GM18505 (cell line): ENCODE data around the gene SPRY4.
"Not testable (repeated sequence)": the region's sequence is repeated elsewhere in the genome, so short reads cannot be mapped to it uniquely, and the experiment has no call there.

Experiments used
- ATAC-seq: cut with Tn5 transposase; IDR thresholded peaks from one replicate; pipeline ENCODE4 v1.9.1; 2021; ENCODE audit not compliant: unreplicated experiment
- POLR2A ChIP-seq: IDR thresholded peaks from 4 replicates; pipeline ENCODE4 v1.6.1; 2011; ENCODE audit warnings: borderline replicate concordance; ENCODE audit not compliant: insufficient read depth, insufficient read length; ENCODE audit errors: extremely low read depth

Gene SPRY4

GRCh38 chr5:142289708-142290576 lies 34.9 kb downstream of the SPRY4 start:
- ATAC-seq: no peak

GRCh38 chr5:142287973-142288313 lies 36.9 kb downstream of the SPRY4 start:
- no peak for ATAC-seq

More at GRCh38 chr5:142289708-142290576, 34.9 kb downstream of the SPRY4 start:
- TF ChIP-seq POLR2A: no peak

GRCh38 chr5:142287096-142287972 lies 37.5 kb downstream of the SPRY4 start:
- ATAC-seq: no peak
- TF ChIP-seq POLR2A: no peak

More at GRCh38 chr5:142287973-142288313, 36.9 kb downstream of the SPRY4 start:
- TF ChIP-seq POLR2A: no peak

- ATAC-seq: no peak
- TF ChIP-seq POLR2A: no peak
Measured at GRCh38 chr5:142286111-142286510, 38.7 kb downstream of the SPRY4 start.

GRCh38 chr5:142283304-142283703 lies 41.5 kb downstream of the SPRY4 start:
- no peak for TF ChIP-seq POLR2A
- no peak for ATAC-seq

GRCh38 chr5:142281966-142282365 lies 42.9 kb downstream of the SPRY4 start:
- no peak for TF ChIP-seq POLR2A
- ATAC-seq: no peak

- ATAC-seq: no peak
- TF ChIP-seq POLR2A: no peak
Measured at GRCh38 chr5:142281008-142281367, 43.8 kb downstream of the SPRY4 start.

- ATAC-seq: no peak
- no peak for TF ChIP-seq POLR2A
Measured at GRCh38 chr5:142280066-142281007, 44.5 kb downstream of the SPRY4 start.

- no peak for ATAC-seq
- no peak for TF ChIP-seq POLR2A
Measured at GRCh38 chr5:142278627-142279026, 46.2 kb downstream of the SPRY4 start.

- TF ChIP-seq POLR2A: no peak
- no peak for ATAC-seq
Measured at GRCh38 chr5:142277796-142278195, 47.0 kb downstream of the SPRY4 start.

GRCh38 chr5:142276517-142276916 lies 48.3 kb downstream of the SPRY4 start:
- ATAC-seq: no peak
- no peak for TF ChIP-seq POLR2A

GRCh38 chr5:142275496-142275895 lies 49.3 kb downstream of the SPRY4 start:
- ATAC-seq: no peak
- TF ChIP-seq POLR2A: no peak

- ATAC-seq: not testable (repeated sequence)
Measured at GRCh38 chr5:142272596-142272995, 52.2 kb downstream of the SPRY4 start.

- ATAC-seq: not testable (repeated sequence)
Measured at GRCh38 chr5:142264084-142264483, 60.7 kb downstream of the SPRY4 start.
